Stimulated activated CD4-positive, alpha-beta T cell treated with anti-CD3 and anti-CD28 coated beads, Interleukin-1b, Interleukin-23, amount 100 ng/mL, for 4 hours (primary cell): ENCODE measurements around the gene ZDHHC20.

ENCODE experiments used
- DNase-seq, 2 donors: peaks; one replicate each; pipeline ENCODE4 v3.0.0-alpha.2; 2020; ENCODE audit warnings: low read depth in 2 of 2

The ZDHHC20 gene

GRCh38 chr13:21326155-21327031 is 132.7 kb downstream of the ZDHHC20 start:
- peak in 1 of 2 donors; percentile 8 for DNase-seq

- no peak for DNase-seq
Measured at GRCh38 chr13:21324803-21325202, 134.3 kb downstream of the ZDHHC20 start.

- no peak for DNase-seq
Measured at GRCh38 chr13:21322988-21323387, 136.1 kb downstream of the ZDHHC20 start.
